Adrenal gland (tissue), 5 donors: ENCODE data around the gene ITIH6.

ENCODE experiments used
- CTCF ChIP-seq, 6 experiments: fragments of 450-650 bp in 4 of 6; fragments of 200-600 bp in 2 of 6; sonication (generic) in 1 of 6; IDR thresholded peaks; 1 replicate in 5 of 6; 2 replicates in 1 of 6; pipeline versions ENCODE4 v1.5.1 to v1.8.0; 2016 to 2021; ENCODE audit warnings: antibody characterized with exemption in 6 of 6, mild to moderate bottlenecking in 2 of 6, moderate library complexity in 1 of 6
- POLR2A ChIP-seq, 2 donors: fragments of 450-650 bp; IDR thresholded peaks; one replicate each; pipeline ENCODE4 v1.6.1; 2017; ENCODE audit warnings: antibody characterized with exemption in 2 of 2, mild to moderate bottlenecking in 2 of 2, moderate library complexity in 1 of 2
- donor health status: DM: no; HTN: no; CAD: no.

GRCh38 chrX:54843050-54843449 is 45.0 kb upstream of the ITIH6 start:
- TF ChIP-seq CTCF (IDR thresholded peaks at IDR 0.05), result no peak
- TF ChIP-seq POLR2A (IDR thresholded peaks at IDR 0.05), result no peak
